HepG2 (cell line): ENCODE measurements around the gene BBS1. TPM values are rescaled to one million over a fixed set of nuclear protein-coding genes. Genes with fewer than 3 reads are reported as not detected.

ENCODE experiments used
- ATAC-seq: fragments of 200-7000 bp; cut with Tn5 transposase; 3 replicates; pipeline ENCODE4 v1.9.1; 2020; ENCODE audit warnings: mild to moderate bottlenecking, moderate library complexity
- BruUV-seq: library from RNA; stranded (reverse); fragments of 400-500 nt; replicated peaks from 2 replicates; lab custom pipeline; 2021; lab: Mats Ljungman, UMichigan
- CTCF ChIA-PET: fragments of 300-600 bp; formaldehyde crosslinking; extraction: SDS; loops from one replicate; lab custom pipeline; 2021; ENCODE audit warnings: low total read pairs, inconsistent platforms, low intra/inter-chr PET ratio; lab: Yijun Ruan, JAX
- POLR2A ChIA-PET: fragments of 350-600 bp; sonication (Branson Sonifier 250); formaldehyde crosslinking; loops from one replicate; lab custom pipeline; 2020; ENCODE audit warnings: antibody characterized with exemption, inconsistent platforms; lab: Yijun Ruan, JAX
- DNase-seq: peaks from one replicate; pipeline ENCODE4 v3.0.0-alpha.2; 2015; ENCODE audit warnings: low spot score
- FAIRE-seq: peaks from 3 replicates; lab custom pipeline; 2011; peaks lifted over from hg19 to GRCh38; lab: Jason Lieb, UNC
- H2AFZ ChIP-seq: one replicate; pipeline ENCODE4 v1.6.1; 2011; ENCODE audit warnings: low read length, inconsistent platforms
- H3K27ac ChIP-seq: fragments of 300-600 bp; 3 replicates; pipeline ENCODE4 v1.8.0; 2011; ENCODE audit warnings: mixed run types, mild to moderate bottlenecking, mixed read lengths, low read length, inconsistent platforms; ENCODE audit not compliant: insufficient read depth; ENCODE audit errors: extremely low read length
- H3K27me3 ChIP-seq, 2 experiments: fragments of 200-600 bp in 1 of 2; 2 replicates in 1 of 2; 3 replicates in 1 of 2; pipeline versions ENCODE4 v1.6.0 to v1.8.0; 2011; ENCODE audit warnings: low read length in 2 of 2, mild to moderate bottlenecking in 2 of 2, moderate library complexity in 2 of 2, inconsistent platforms in 1 of 2; ENCODE audit not compliant: insufficient read depth in 2 of 2, control insufficient read depth in 1 of 2
- H3K36me3 ChIP-seq, 2 experiments: fragments of 200-600 bp in 1 of 2; replicated peaks in 1 of 2; 2 replicates in 1 of 2; 3 replicates in 1 of 2; pipeline versions ENCODE4 v1.5.1 to v1.8.0; 2011; ENCODE audit warnings: low read length in 2 of 2, inconsistent platforms in 1 of 2; ENCODE audit not compliant: insufficient read depth in 2 of 2, control insufficient read depth in 1 of 2
- H3K4me1 ChIP-seq: 2 replicates; pipeline ENCODE4 v1.5.1; 2012; ENCODE audit warnings: low read length, inconsistent platforms; ENCODE audit not compliant: insufficient read depth
- H3K4me2 ChIP-seq: 2 replicates; pipeline ENCODE4 v1.6.0; 2011; ENCODE audit warnings: low read depth, low read length, inconsistent platforms
- H3K4me3 ChIP-seq, 3 experiments: fragments of 200-600 bp in 1 of 3; sonication (generic), shearing (Covaris generic) in 1 of 3; replicated peaks in 1 of 3; 2 replicates each; pipeline ENCODE4 v1.5.1; 2011 to 2016; ENCODE audit warnings: low read length in 3 of 3, inconsistent platforms in 2 of 3, low read depth in 2 of 3, mild to moderate bottlenecking in 2 of 3, control low read depth in 1 of 3, mixed read lengths in 1 of 3; ENCODE audit not compliant: insufficient read depth in 1 of 3
- H3K79me2 ChIP-seq: one replicate; pipeline ENCODE4 v1.6.1; 2011; ENCODE audit warnings: low read length, inconsistent platforms; ENCODE audit not compliant: insufficient read depth
- H3K9ac ChIP-seq: 2 replicates; pipeline ENCODE4 v1.6.0; 2011; ENCODE audit warnings: mild to moderate bottlenecking, low read depth, low read length, inconsistent platforms; ENCODE audit not compliant: insufficient read depth
- H3K9me3 ChIP-seq: 2 replicates; pipeline ENCODE4 v1.5.1; 2012; ENCODE audit warnings: mild to moderate bottlenecking, low read length
- H4K20me1 ChIP-seq: 2 replicates; pipeline ENCODE4 v1.6.0; 2011; ENCODE audit warnings: inconsistent platforms, mild to moderate bottlenecking, low read length, moderate library complexity; ENCODE audit not compliant: insufficient read depth
- FOXK1 ChIP-seq: sonication (generic); formaldehyde crosslinking; IDR thresholded peaks from 2 replicates; pipeline ENCODE4 v1.4.0; 2020; ENCODE audit warnings: low read depth, missing genetic modification reagents, borderline replicate concordance
- HNF4A ChIP-seq: sonication (generic); formaldehyde crosslinking; IDR thresholded peaks from 2 replicates; pipeline ENCODE4 v1.4.0; 2020; ENCODE audit warnings: missing genetic modification reagents
- MAFF ChIP-seq: IDR thresholded peaks from 2 replicates; pipeline ENCODE4 v1.6.1; 2011; ENCODE audit warnings: low read depth, low read length, improper control_type of control experiment
- MXD1 ChIP-seq: sonication (generic); formaldehyde crosslinking; IDR thresholded peaks from 2 replicates; pipeline ENCODE4 v1.4.0; 2020; ENCODE audit warnings: mild to moderate bottlenecking, missing genetic modification reagents
- MXI1 ChIP-seq: IDR thresholded peaks from 3 replicates; pipeline ENCODE4 v1.6.1; 2012; ENCODE audit warnings: low read depth, low read length, inconsistent platforms, borderline replicate concordance
- NAIF1 ChIP-seq: sonication (generic); formaldehyde crosslinking; IDR thresholded peaks from 2 replicates; pipeline ENCODE4 v1.5.0; 2020; ENCODE audit warnings: mild to moderate bottlenecking, missing genetic modification reagents, borderline replicate concordance
- SUZ12 ChIP-seq: fragments of 150-350 bp; IDR thresholded peaks from 2 replicates; pipeline ENCODE4 v1.6.1; 2014; ENCODE audit warnings: low read depth, low read length
- TCF7L2 ChIP-seq: IDR thresholded peaks from 2 replicates; pipeline ENCODE4 v1.6.1; 2011; ENCODE audit warnings: mild to moderate bottlenecking, low read depth, low read length, moderate library complexity
- TEAD3 ChIP-seq: optimal IDR thresholded peaks from 2 replicates; pipeline ENCODE3; 2016; ENCODE audit warnings: borderline replicate concordance
- TRIM24 ChIP-seq: sonication (generic); formaldehyde crosslinking; IDR thresholded peaks from 2 replicates; pipeline ENCODE4 v1.8.0; 2022; ENCODE audit warnings: mild to moderate bottlenecking, missing genetic modification reagents
- ZBTB7A ChIP-seq: sonication (generic); formaldehyde crosslinking; IDR thresholded peaks from 2 replicates; pipeline ENCODE4 v1.8.0; 2022; ENCODE audit warnings: mild to moderate bottlenecking, missing genetic modification reagents
- ZGPAT ChIP-seq: IDR thresholded peaks from 2 replicates; pipeline ENCODE4 v1.6.1; 2016; ENCODE audit warnings: mild to moderate bottlenecking
- ZNF225 ChIP-seq: sonication (generic); formaldehyde crosslinking; IDR thresholded peaks from 2 replicates; pipeline ENCODE4 v1.4.0; 2020; ENCODE audit warnings: mild to moderate bottlenecking, missing genetic modification reagents
- ZNF383 ChIP-seq: sonication (generic); formaldehyde crosslinking; IDR thresholded peaks from 2 replicates; pipeline ENCODE4 v1.4.0; 2020; ENCODE audit warnings: missing genetic modification reagents, mild to moderate bottlenecking, borderline replicate concordance
- ZNF563 ChIP-seq: sonication (generic); formaldehyde crosslinking; IDR thresholded peaks from 2 replicates; pipeline ENCODE4 v1.8.0; 2022; ENCODE audit warnings: mild to moderate bottlenecking, moderate library complexity, missing genetic modification reagents
- ZNF792 ChIP-seq: IDR thresholded peaks from 2 replicates; pipeline ENCODE4 v1.6.1; 2016
- ZNF816 ChIP-seq: sonication (generic); formaldehyde crosslinking; IDR thresholded peaks from 2 replicates; pipeline ENCODE4 v1.8.0; 2022; ENCODE audit warnings: missing genetic modification reagents, mild to moderate bottlenecking, borderline replicate concordance
- ZSCAN20 ChIP-seq: sonication (generic); formaldehyde crosslinking; IDR thresholded peaks from 2 replicates; pipeline ENCODE4 v1.4.0; 2020; ENCODE audit warnings: missing genetic modification reagents, mild to moderate bottlenecking, borderline replicate concordance
- ZSCAN21 ChIP-seq: sonication (generic); formaldehyde crosslinking; IDR thresholded peaks from 2 replicates; pipeline ENCODE4 v1.8.0; 2022; ENCODE audit warnings: mild to moderate bottlenecking, missing genetic modification reagents, moderate library complexity, borderline replicate concordance
- whole genome bisulfite sequencing: methylation state at CpG from one replicate; pipeline ENCODE4 v1.1.6; 2017; ENCODE audit warnings: low lambda C conversion rate; 5-methylcytosine and 5-hydroxymethylcytosine counted together
- in situ Hi-C: cut with HindIII; loops from 2 replicates; pipeline ENCODE4 v1.10.0; 2017; ENCODE audit warnings: low pct_unique_long_range_greater_than_20kb; ENCODE audit not compliant: extremely low pct_ligation_motif_present
- intact Hi-C: fragments of 100-400 bp; cut with micrococcal nuclease; formaldehyde crosslinking; loops from one replicate; pipeline ENCODE4 v1.10.0; 2022; ENCODE audit not compliant: unreplicated experiment
- polyA plus RNA-seq, 8 experiments: library from polyadenylated mRNA; depleted of rRNA in 3 of 8; stranded (reverse) in 7 of 8; unstranded in 1 of 8; fragments of >200 nt; fragmentation: Illumina TruSeq in 4 of 8; extraction: Trizol in 4 of 8; gene quantifications; 2 replicates each; pipeline versions ENCODE4 v1.2.1 to v1.2.3, GENCODE V29; 2011 to 2016; ENCODE audit warnings: low read depth in 4 of 8, missing spikeins in 1 of 8, mixed read lengths in 1 of 8; ENCODE audit not compliant: insufficient read depth in 1 of 8
- total RNA-seq, 5 experiments: library from RNA; depleted of rRNA; stranded (reverse); fragments of >200 nt; fragmentation: Illumina TruSeq; extraction: Trizol; gene quantifications; 2 replicates each; pipeline ENCODE4 v1.2.3, GENCODE V29; 2016; ENCODE audit warnings: low read depth in 1 of 5

The BBS1 gene
- total and polyA plus RNA-seq, 2 of the 13 experiments (the other 11 are each of a cell fraction or from before 2014, with no cell fraction given), result 11.7 to 14.1 TPM

- POLR2A ChIA-PET, result no interaction called here
Observed at GRCh38 chr11:66555416-66555815, 45.0 kb downstream of the BBS1 start.

More at GRCh38 chr11:66555416-66555815, 45.0 kb downstream of the BBS1 start:
- H3K9me3 ChIP-seq, result no peaks in the 10 kb centered on the region
- no peaks in the 10 kb centered on the region for H3K79me2 ChIP-seq
- no peak overlapping the region for H3K4me3 ChIP-seq
- in situ Hi-C loops, result loop anchor here (25.0 kb wide), 1 partner anchor 282 kb away; the partner anchor contains the start of gene RCE1
- H3K9ac ChIP-seq, result no peak overlapping the region
- peaks cover 4 to 43% of the 10 kb centered on the region in 2 experiments for H3K27me3 ChIP-seq
- CTCF ChIA-PET, result no interaction called here
- no peak for TF ChIP-seq ZNF383 (CRISPR knock-in tag)
- TF ChIP-seq ZBTB7A (CRISPR knock-in tag), result no peak
- TF ChIP-seq MXD1 (CRISPR knock-in tag), result no peak
- no peak for TF ChIP-seq ZNF225 (CRISPR knock-in tag)
- TF ChIP-seq TCF7L2, result no peak
- no peak for TF ChIP-seq ZSCAN21
- TF ChIP-seq ZGPAT (CRISPR knock-in tag), result no peak
- TF ChIP-seq TEAD3 (CRISPR knock-in tag), result no peak
- TF ChIP-seq ZNF816 (CRISPR knock-in tag), result no peak
- TF ChIP-seq ZNF792 (CRISPR knock-in tag), result no peak
- no peak for TF ChIP-seq FOXK1 (CRISPR knock-in tag)
- no peak for TF ChIP-seq ZSCAN20 (CRISPR knock-in tag)
- TF ChIP-seq HNF4A (CRISPR knock-in tag), result no peak
- TF ChIP-seq TRIM24 (CRISPR knock-in tag), result no peak
- TF ChIP-seq SUZ12, result no peak
- TF ChIP-seq ZNF563 (CRISPR knock-in tag), result no peak
- no peak for TF ChIP-seq MAFF
- TF ChIP-seq NAIF1 (CRISPR knock-in tag), result no peak
- no peak for TF ChIP-seq MXI1
- no peaks in the 10 kb centered on the region for H3K36me3 ChIP-seq
- H3K4me1 ChIP-seq, result peaks cover 8% of the 10 kb centered on the region
- BruUV-seq, result no TSS peak
- no peak for ATAC-seq
- intact Hi-C loops, result no loop called here
- 0% methylated on average over 3 of the region's 3 CpGs for WGBS
- no peak overlapping the region for H3K4me2 ChIP-seq
- H4K20me1 ChIP-seq, result no peaks in the 10 kb centered on the region
- H2AFZ ChIP-seq, result no peak overlapping the region
- DNase-seq, result no peak
- no peak overlapping the region for H3K27ac ChIP-seq
- no peak for FAIRE-seq
